Stimulated activated CD8-positive, alpha-beta memory T cell treated with anti-CD3 and anti-CD28 coated beads, Interleukin-12 subunit alpha, Interleukin-12 subunit beta, amount 100 ng/mL, for 24 hours (primary cell): ENCODE measurements around the gene DLG2.

Source experiments
- DNase-seq: peaks from one replicate; pipeline ENCODE4 v3.0.0-alpha.2; 2020; ENCODE audit errors: extremely low read depth

The DLG2 gene

GRCh38 chr11:84215672-84216071, 1411.5 kb downstream of the DLG2 start:
- no peak for DNase-seq

- no peak for DNase-seq
Observed at GRCh38 chr11:84214557-84214956, 1412.6 kb downstream of the DLG2 start.

GRCh38 chr11:84212468-84213390, 1414.4 kb downstream of the DLG2 start:
- DNase-seq: no peak

GRCh38 chr11:84211896-84212295, 1415.2 kb downstream of the DLG2 start:
- no peak for DNase-seq

- DNase-seq: no peak
Observed at GRCh38 chr11:84194696-84195095, 1432.4 kb downstream of the DLG2 start.

GRCh38 chr11:84193706-84194105, 1433.4 kb downstream of the DLG2 start:
- no peak for DNase-seq

- DNase-seq: no peak
Observed at GRCh38 chr11:84188521-84188920, 1438.6 kb downstream of the DLG2 start.

- DNase-seq: no peak
Observed at GRCh38 chr11:84173078-84173477, 1454.1 kb downstream of the DLG2 start.

- no peak for DNase-seq
Observed at GRCh38 chr11:84165139-84165538, 1462.0 kb downstream of the DLG2 start.

- DNase-seq: no peak
Observed at GRCh38 chr11:84164728-84165127, 1462.4 kb downstream of the DLG2 start.

- no peak for DNase-seq
Observed at GRCh38 chr11:84163116-84163515, 1464.0 kb downstream of the DLG2 start.

- DNase-seq: no peak
Observed at GRCh38 chr11:84157639-84158038, 1469.5 kb downstream of the DLG2 start.

GRCh38 chr11:84146826-84147225, 1480.3 kb downstream of the DLG2 start:
- no peak for DNase-seq

- no peak for DNase-seq
Observed at GRCh38 chr11:84145616-84146185, 1481.4 kb downstream of the DLG2 start.

GRCh38 chr11:84144531-84144930, 1482.6 kb downstream of the DLG2 start:
- no peak for DNase-seq

GRCh38 chr11:84142411-84142810, 1484.7 kb downstream of the DLG2 start:
- no peak for DNase-seq

GRCh38 chr11:84140386-84141169, 1486.6 kb downstream of the DLG2 start:
- no peak for DNase-seq

GRCh38 chr11:84137960-84138359, 1489.2 kb downstream of the DLG2 start:
- DNase-seq: no peak

- no peak for DNase-seq
Observed at GRCh38 chr11:84137505-84137904, 1489.6 kb downstream of the DLG2 start.

- no peak for DNase-seq
Observed at GRCh38 chr11:84136926-84137325, 1490.2 kb downstream of the DLG2 start.

GRCh38 chr11:84130646-84131427, 1496.3 kb downstream of the DLG2 start:
- no peak for DNase-seq
